Measurements from ENCODE around the gene HOXA7. TPM values are rescaled to one million over a fixed set of nuclear protein-coding genes. Genes with fewer than 3 reads are reported as not detected.

HOXA7 gene
- total and polyA plus RNA-seq, 2 of the 8 experiments (the other 6 are each of a cell fraction or from before 2014, with no cell fraction given): 0.03 TPM; not detected in 1

- POLR2A ChIA-PET (ENCODE audit: partially characterized antibody): no interaction called here
- no peaks in the 10 kb centered on the region for H3K79me2 ChIP-seq (ENCODE audit: control insufficient read depth in 1 of 2, insufficient read depth in 2 of 2, low read length in 2 of 2)
- no peak overlapping the region for H2BK20ac ChIP-seq (ENCODE audit: low read length)
- H3K79me1 ChIP-seq (ENCODE audit: low read depth, low read length): no peaks in the 10 kb centered on the region
- no peak overlapping the region for H3K56ac ChIP-seq (replicated peaks; ENCODE audit: insufficient read length, low read depth, low read length)
- no peak overlapping the region for H3K4ac ChIP-seq (replicated peaks; ENCODE audit: insufficient read length, low read depth, low read length)
- no peak overlapping the region for H2AK5ac ChIP-seq (ENCODE audit: low read depth, low read length)
- no peak overlapping the region for H2BK12ac ChIP-seq (ENCODE audit: low read depth, low read length)
- no peak overlapping the region for H3K27ac ChIP-seq (ENCODE audit: low read depth, low read length)
- H4K5ac ChIP-seq (ENCODE audit: insufficient read length, low read depth, low read length): no peak overlapping the region
- H3K4me2 ChIP-seq (ENCODE audit: insufficient read depth in 1 of 2, low read depth in 2 of 2, low read length in 2 of 2): no peak overlapping the region
- H2BK120ac ChIP-seq (replicated peaks; ENCODE audit: low read depth, low read length): no peak overlapping the region
- H4K91ac ChIP-seq (replicated peaks; ENCODE audit: insufficient read length, low read length): no peak overlapping the region
- peaks cover 0 to 6% (median 0%) of the 10 kb centered on the region in 4 experiments; a peak in 1 of 8 replicates for H3K36me3 ChIP-seq (ENCODE audit: control insufficient read depth in 2 of 4, insufficient read depth in 4 of 4, low read length in 3 of 4)
- 60% methylated on average over 11 of the region's 11 CpGs; no CpG with 5 or more reads in 1 of the 2 experiments for WGBS, 2 experiments (ENCODE audit: extremely low coverage in 1 of 2, insufficient coverage in 1 of 2, insufficient read length in 1 of 2, insufficient replicate concordance in 2 of 2, low coverage in 1 of 2, low lambda C conversion rate in 2 of 2, missing lambda C conversion rate in 1 of 2)
- peaks cover 97 to 100% (median 99%) of the 10 kb centered on the region in 4 experiments for H3K27me3 ChIP-seq (replicated peaks in 1 of 4; ENCODE audit: control insufficient read depth in 3 of 4, extremely low read depth in 1 of 4, insufficient read depth in 3 of 4, low read length in 3 of 4)
- no peak overlapping the region; the same call in 1 of the 2 replicates for H4K8ac ChIP-seq (ENCODE audit: extremely low read depth, insufficient read depth, low read length)
- H3K4me1 ChIP-seq (replicated peaks in 1 of 4; ENCODE audit: control insufficient read depth in 3 of 4, insufficient read depth in 4 of 4, low read length in 3 of 4): peaks cover 0 to 9% (median 6%) of the 10 kb centered on the region in 4 experiments; a peak in 5 of 7 replicates
- CTCF ChIA-PET (ENCODE audit: partially characterized antibody): interaction anchor here (1.1 to 12.5 kb wide), 11 partner anchors 8 to 453 kb away, joined by 3 to 123 read pairs (median 15); partner anchors contain the start of genes HOXA1, HOXA10 and HOXA3
- TF ChIP-seq EZH2 (IDR thresholded peaks at IDR 0.05; ENCODE audit: low read depth, low read length, severe bottlenecking) (peak; percentile 8), USF2 (IDR thresholded peaks at IDR 0.05; ENCODE audit: low read length) (no peak)
- H4K20me1 ChIP-seq (replicated peaks in 1 of 2; ENCODE audit: control insufficient read depth in 1 of 2, insufficient read depth in 2 of 2, low read length in 2 of 2): peaks cover 27 to 29% of the 10 kb centered on the region in 2 experiments
- H3K23ac ChIP-seq (ENCODE audit: insufficient read length): no peak overlapping the region
- H3K4me3 ChIP-seq (ENCODE audit: extremely low read depth in 1 of 4, insufficient read depth in 2 of 4, low read depth in 3 of 4, low read length in 4 of 4): no peak overlapping the region
- no peak overlapping the region for H3K18ac ChIP-seq (ENCODE audit: extremely low read depth, low read length)
- no peak overlapping the region for H2AFZ ChIP-seq (ENCODE audit: low read length)
- no peak overlapping the region for H2BK15ac ChIP-seq (ENCODE audit: low read length)
- H2BK5ac ChIP-seq (ENCODE audit: low read depth, low read length): no peak overlapping the region
- DNase-seq (ENCODE audit: low read depth in 1 of 2, low spot score in 2 of 2) (no peak), FAIRE-seq (no peak)
- peaks cover 0 to 3% of the 10 kb centered on the region in 2 experiments; a peak in 1 of 4 replicates for H3K9me3 ChIP-seq (ENCODE audit: insufficient read depth in 2 of 2, low read depth in 1 of 2, low read length in 1 of 2)
- no peak overlapping the region for H3K14ac ChIP-seq (ENCODE audit: insufficient read length)
- no peak overlapping the region for H3K9ac ChIP-seq (replicated peaks in 1 of 4; ENCODE audit: extremely low read depth in 1 of 4, low read depth in 3 of 4, low read length in 3 of 4)
- peaks cover 9% of the 10 kb centered on the region for H3K23me2 ChIP-seq (ENCODE audit: low read depth, low read length)
Observed at GRCh38 chr7:27145914-27146412, 10.5 kb downstream of the HOXA7 start.

Data from H1 (cell line).